T-helper 17 cell (primary cell): Measurements from ENCODE around the gene KLHDC4. TPM values are rescaled to one million over a fixed set of nuclear protein-coding genes. Genes with fewer than 3 reads are reported as not detected.

Experiments
- ATAC-seq: fragments of 150-1000 bp; cut with Tn5 transposase; 2 replicates; pipeline ENCODE4 v1.10.0; 2021; ENCODE audit warnings: mild to moderate bottlenecking, moderate library complexity
- DNase-seq, 3 donors: peaks; one replicate each; pipeline versions ENCODE4 v3.0.0 to v3.0.0-alpha.2; 2020 to 2021
- H3K9me3 ChIP-seq: one replicate; pipeline ENCODE4 v1.7.0; 2013; ENCODE audit warnings: low read length, mild to moderate bottlenecking; ENCODE audit not compliant: control insufficient read depth, poor library complexity, severe bottlenecking
- H3K27ac Mint-ChIP-seq: one replicate; pipeline ENCODE4 v1.8.0; 2022; ENCODE audit warnings: mild to moderate bottlenecking, moderate library complexity, mixed read lengths
- H3K27me3 Mint-ChIP-seq: one replicate; pipeline ENCODE4 v1.8.0; 2022; ENCODE audit warnings: mixed read lengths
- H3K36me3 Mint-ChIP-seq: one replicate; pipeline ENCODE4 v1.8.0; 2022; ENCODE audit warnings: low read depth, mixed read lengths
- H3K4me1 Mint-ChIP-seq: one replicate; pipeline ENCODE4 v1.8.0; 2022; ENCODE audit warnings: mild to moderate bottlenecking, mixed read lengths
- H3K4me3 Mint-ChIP-seq: one replicate; pipeline ENCODE4 v1.8.0; 2022; ENCODE audit warnings: mild to moderate bottlenecking, moderate library complexity, mixed read lengths
- total RNA-seq, 4 donors: library from RNA in 2 of 4; stranded (reverse) in 2 of 4; gene quantifications; one replicate each; pipeline ENCODE4 v1.2.3 and lab custom pipeline; 2022 to 2026

Gene KLHDC4
- total RNA-seq, 2 donors from 2014 or later, result 67.7 to 93.3 TPM

- H3K27ac Mint-ChIP-seq, result no peak overlapping the region
- DNase-seq, result no peak
- H3K27me3 Mint-ChIP-seq, result peaks cover 21% of the 10 kb centered on the region
- peaks cover 3% of the 10 kb centered on the region for H3K4me1 Mint-ChIP-seq
- no peaks in the 10 kb centered on the region for H3K9me3 ChIP-seq
- ATAC-seq, result no peak
- H3K36me3 Mint-ChIP-seq, result peaks cover 2% of the 10 kb centered on the region
- no peak overlapping the region for H3K4me3 Mint-ChIP-seq
Observed at GRCh38 chr16:87671221-87671620, 94.6 kb downstream of the KLHDC4 start.

DNA sequence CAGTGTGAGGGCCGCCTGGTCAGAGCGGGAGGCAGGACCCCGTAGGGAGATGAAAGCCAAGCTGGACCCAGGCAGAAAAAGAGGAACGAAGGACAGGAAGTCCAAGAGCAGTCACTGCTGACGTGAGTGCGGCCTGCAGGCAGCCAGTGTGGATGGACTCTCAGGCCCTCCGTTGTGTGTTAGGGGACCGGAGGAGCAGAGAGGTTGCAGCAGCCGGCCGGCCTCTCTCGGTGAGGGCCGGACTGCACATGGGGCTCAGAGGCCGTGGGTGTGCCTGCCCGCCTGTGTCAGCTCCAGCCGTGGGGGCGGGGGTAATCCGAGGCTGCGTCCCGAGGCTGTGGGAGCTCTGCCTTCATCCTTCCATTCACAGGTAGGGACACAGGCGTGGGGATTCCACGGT is 96.1 kb downstream of the KLHDC4 start:
- Mint-ChIP-seq H3K27me3 (peaks cover 20% of the 10 kb centered on the region), H3K4me3 (no peak overlapping the region), H3K36me3 (peaks cover 2% of the 10 kb centered on the region), H3K27ac (no peak overlapping the region), H3K4me1 (peaks cover 3% of the 10 kb centered on the region)
- no peaks in the 10 kb centered on the region for H3K9me3 ChIP-seq
- ATAC-seq (no peak), DNase-seq (no peak)

GRCh38 chr16:87667946-87668345 is 97.8 kb downstream of the KLHDC4 start:
- H3K4me1 Mint-ChIP-seq, result peaks cover 4% of the 10 kb centered on the region
- H3K36me3 Mint-ChIP-seq, result peaks cover 2% of the 10 kb centered on the region
- ATAC-seq, result no peak
- no peak overlapping the region for H3K27ac Mint-ChIP-seq
- H3K27me3 Mint-ChIP-seq, result peaks cover 26% of the 10 kb centered on the region
- no peak for DNase-seq
- H3K4me3 Mint-ChIP-seq, result no peak overlapping the region
- H3K9me3 ChIP-seq, result no peaks in the 10 kb centered on the region

GRCh38 chr16:87667443-87667842 is 98.3 kb downstream of the KLHDC4 start:
- Mint-ChIP-seq H3K4me1 (peaks cover 4% of the 10 kb centered on the region), H3K27ac (no peak overlapping the region), H3K4me3 (no peak overlapping the region), H3K27me3 (peaks cover 30% of the 10 kb centered on the region), H3K36me3 (peaks cover 2% of the 10 kb centered on the region)
- DNase-seq (no peak), ATAC-seq (no peak)
- no peaks in the 10 kb centered on the region for H3K9me3 ChIP-seq

DNA sequence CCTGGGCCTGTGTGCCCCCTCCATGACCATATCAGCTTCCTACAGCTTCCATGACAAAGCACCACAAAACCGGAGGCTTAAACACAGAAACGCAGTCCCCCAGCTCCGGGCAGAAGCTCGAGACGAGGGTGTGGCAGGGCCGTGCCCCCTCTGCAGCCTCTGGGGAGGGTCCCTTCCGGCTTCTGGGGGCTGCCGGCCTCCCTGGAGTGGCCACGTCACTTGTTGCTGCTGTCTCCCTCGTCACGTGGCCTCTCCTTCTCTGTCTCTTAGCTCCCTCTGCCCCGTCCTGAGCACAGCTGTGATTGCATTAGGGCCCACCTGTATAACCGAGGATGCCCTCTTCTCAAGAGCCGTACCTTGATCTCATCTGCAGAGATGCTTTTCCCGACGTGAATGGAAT is 98.9 kb downstream of the KLHDC4 start:
- no peak overlapping the region for H3K27ac Mint-ChIP-seq
- DNase-seq (no peak), ATAC-seq (no peak)
- peaks cover 2% of the 10 kb centered on the region for H3K36me3 Mint-ChIP-seq
- H3K27me3 Mint-ChIP-seq, result peaks cover 33% of the 10 kb centered on the region
- peaks cover 4% of the 10 kb centered on the region for H3K4me1 Mint-ChIP-seq
- H3K9me3 ChIP-seq, result no peaks in the 10 kb centered on the region
- no peak overlapping the region for H3K4me3 Mint-ChIP-seq

GRCh38 chr16:87665193-87665592 is 100.6 kb downstream of the KLHDC4 start:
- DNase-seq (no peak), ATAC-seq (no peak)
- no peaks in the 10 kb centered on the region for H3K9me3 ChIP-seq
- Mint-ChIP-seq H3K27ac (no peak overlapping the region), H3K4me1 (peaks cover 4% of the 10 kb centered on the region), H3K36me3 (peaks cover 2% of the 10 kb centered on the region), H3K27me3 (peaks cover 50% of the 10 kb centered on the region), H3K4me3 (no peak overlapping the region)

GRCh38 chr16:87664792-87665191 is 101.0 kb downstream of the KLHDC4 start:
- H3K36me3 Mint-ChIP-seq, result peaks cover 2% of the 10 kb centered on the region
- H3K9me3 ChIP-seq, result no peaks in the 10 kb centered on the region
- no peak overlapping the region for H3K4me3 Mint-ChIP-seq
- ATAC-seq, result no peak
- no peak for DNase-seq
- peaks cover 4% of the 10 kb centered on the region for H3K4me1 Mint-ChIP-seq
- H3K27me3 Mint-ChIP-seq, result peaks cover 50% of the 10 kb centered on the region
- H3K27ac Mint-ChIP-seq, result no peak overlapping the region

DNA sequence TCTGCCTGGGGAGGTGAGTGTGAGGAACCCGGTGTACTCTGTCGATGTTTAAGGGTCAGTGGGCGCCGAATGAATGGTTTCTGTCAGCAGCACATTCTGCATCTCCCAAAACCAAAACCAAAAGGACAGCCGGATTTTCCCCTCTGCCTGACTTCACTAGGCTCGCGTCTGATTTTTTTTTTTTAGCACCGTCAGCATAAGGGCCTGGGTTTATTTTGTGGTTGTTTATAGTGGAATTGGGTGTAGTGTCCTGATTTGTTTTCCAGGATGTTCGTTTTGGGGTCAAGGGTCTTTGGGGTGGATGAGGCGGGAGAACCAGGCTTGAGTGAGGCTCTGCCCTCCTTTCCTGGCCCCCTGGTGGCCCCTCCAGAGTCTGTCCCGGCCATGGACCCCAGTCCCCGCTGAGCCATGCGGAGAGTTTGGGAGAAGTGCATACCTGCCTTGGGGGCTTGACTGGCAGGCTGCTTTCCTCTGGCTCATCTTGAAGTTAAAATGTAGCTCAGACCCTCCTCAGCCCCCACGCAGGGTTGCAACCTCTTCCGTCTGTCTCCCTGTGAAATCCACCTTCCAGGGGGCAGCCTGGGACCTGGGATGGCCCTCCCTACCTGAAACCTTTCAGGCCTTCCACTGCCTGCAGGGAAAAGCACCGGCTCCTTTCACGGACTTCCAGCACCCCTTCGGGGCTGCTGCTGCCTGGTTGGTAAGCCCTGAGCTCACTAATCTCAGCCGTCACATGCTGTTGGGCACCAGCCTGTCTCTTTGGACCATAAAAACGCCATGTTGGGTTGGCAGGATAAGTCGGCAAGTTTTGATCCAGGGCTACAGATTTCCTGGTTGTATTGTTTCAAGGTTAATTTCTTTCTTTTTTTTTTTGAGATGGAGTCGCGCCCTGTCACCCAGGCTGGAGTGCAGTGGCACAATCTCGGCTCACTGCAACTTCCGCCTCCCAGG is 103.3 kb downstream of the KLHDC4 start:
- peaks cover 31% of the 10 kb centered on the region for H3K27me3 Mint-ChIP-seq
- DNase-seq (no peak), ATAC-seq (no peak)
- H3K4me1 Mint-ChIP-seq, result peaks cover 4% of the 10 kb centered on the region
- no peaks in the 10 kb centered on the region for H3K9me3 ChIP-seq
- H3K36me3 Mint-ChIP-seq, result no peaks in the 10 kb centered on the region
- H3K4me3 Mint-ChIP-seq, result no peak overlapping the region
- H3K27ac Mint-ChIP-seq, result no peak overlapping the region

- Mint-ChIP-seq H3K27ac (no peak overlapping the region), H3K4me3 (no peak overlapping the region), H3K4me1 (peaks cover 4% of the 10 kb centered on the region), H3K36me3 (no peaks in the 10 kb centered on the region), H3K27me3 (peaks cover 31% of the 10 kb centered on the region)
- ATAC-seq (no peak), DNase-seq (no peak)
- no peaks in the 10 kb centered on the region for H3K9me3 ChIP-seq
Observed at GRCh38 chr16:87661561-87661960, 104.2 kb downstream of the KLHDC4 start.

DNA sequence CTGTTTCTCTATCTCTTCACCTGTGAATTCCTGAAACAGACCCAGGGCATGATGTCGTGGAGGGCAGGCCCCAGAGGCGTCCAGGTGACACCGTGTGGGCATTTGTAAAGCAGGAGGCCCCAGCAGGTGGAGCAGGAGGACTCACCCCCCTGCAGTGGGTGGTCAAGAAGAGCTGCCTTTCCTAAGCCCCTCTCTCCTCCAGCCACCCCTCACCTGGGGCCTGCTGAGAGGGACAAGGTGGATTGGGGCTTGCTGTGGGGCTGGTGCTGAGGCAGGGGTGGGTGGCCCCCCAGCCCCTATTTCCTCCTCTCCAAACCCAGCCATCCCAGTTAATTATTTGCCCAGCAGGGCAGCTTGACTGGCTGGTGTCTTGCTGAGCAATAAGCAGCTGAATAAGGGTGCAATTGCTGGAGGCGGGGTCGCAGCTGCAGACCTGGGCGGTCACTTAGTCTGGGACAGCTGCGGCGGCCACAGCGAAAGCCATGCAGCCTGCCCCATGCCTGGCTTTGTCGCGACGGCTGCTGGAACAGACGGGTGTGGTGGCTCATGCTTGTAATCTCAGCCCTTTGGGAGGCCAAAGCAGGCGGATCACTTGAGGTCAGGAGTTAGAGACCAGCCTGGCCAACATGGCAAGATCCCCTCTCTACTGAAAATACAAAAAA is 107.1 kb downstream of the KLHDC4 start:
- Mint-ChIP-seq H3K4me3 (no peak overlapping the region), H3K27me3 (peaks cover 28% of the 10 kb centered on the region), H3K4me1 (peaks cover 2% of the 10 kb centered on the region), H3K36me3 (no peaks in the 10 kb centered on the region), H3K27ac (no peak overlapping the region)
- no peaks in the 10 kb centered on the region for H3K9me3 ChIP-seq
- DNase-seq (no peak), ATAC-seq (no peak)

Other genes starting within 250 kb of the KLHDC4 start
- gene JPH3, start 163.5 kb downstream of the KLHDC4 start, total RNA-seq, result under 1 TPM in 1 of 2 donors, not detected in 1; 0.08 TPM
- gene SLC7A5, start 103.5 kb upstream of the KLHDC4 start, total RNA-seq, result 10 to 100 TPM; 50.4 to 53.9 TPM
- gene CA5A, start 170.5 kb upstream of the KLHDC4 start, total RNA-seq, result not detected
- 10 to 100 TPM; 46.9 to 47.9 TPM for gene BANP, start 185.4 kb upstream of the KLHDC4 start, total RNA-seq